ENCODE results near the gene PGAM5.

Gene PGAM5

GRCh38 chr12:132734206-132734605 is 23.6 kb downstream of the PGAM5 start:
- H3K27ac ChIP-seq = no peak overlapping the region
- TF ChIP-seq CTCF (conservative IDR thresholded peaks at IDR 0.05) = no peak

GRCh38 chr12:132735496-132735895 is 24.9 kb downstream of the PGAM5 start:
- H3K27ac ChIP-seq = no peak overlapping the region
- TF ChIP-seq CTCF (conservative IDR thresholded peaks at IDR 0.05) = no peak

GRCh38 chr12:132736378-132736777 is 25.7 kb downstream of the PGAM5 start:
- no peak for TF ChIP-seq CTCF (conservative IDR thresholded peaks at IDR 0.05)
- H3K27ac ChIP-seq = no peak overlapping the region

DNA sequence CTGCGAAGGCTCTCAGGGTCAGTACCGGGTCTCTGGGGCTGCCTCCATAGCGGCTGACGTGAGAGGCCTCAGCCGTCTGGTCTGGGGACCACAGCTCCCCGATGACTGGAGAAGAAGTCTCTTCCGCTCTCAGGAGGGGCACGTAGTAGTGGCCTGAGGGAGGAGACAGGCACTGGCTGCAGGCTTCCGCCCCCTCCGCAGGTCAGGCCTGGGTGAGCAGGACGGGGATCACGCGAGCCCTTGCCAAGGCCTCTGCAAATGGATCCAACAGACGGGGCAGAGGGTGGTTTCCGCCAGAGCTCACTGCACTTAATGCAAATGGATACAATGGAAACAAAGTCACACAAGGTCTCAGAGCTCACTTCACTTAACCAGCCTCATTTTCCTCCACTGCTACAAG is 26.3 kb downstream of the PGAM5 start:
- no peak for TF ChIP-seq CTCF (conservative IDR thresholded peaks at IDR 0.05)
- H3K27ac ChIP-seq = no peak overlapping the region

GRCh38 chr12:132739600-132740312 is 29.1 kb downstream of the PGAM5 start:
- no peak overlapping the region for H3K27ac ChIP-seq
- TF ChIP-seq CTCF (conservative IDR thresholded peaks at IDR 0.05) = no peak

DNA sequence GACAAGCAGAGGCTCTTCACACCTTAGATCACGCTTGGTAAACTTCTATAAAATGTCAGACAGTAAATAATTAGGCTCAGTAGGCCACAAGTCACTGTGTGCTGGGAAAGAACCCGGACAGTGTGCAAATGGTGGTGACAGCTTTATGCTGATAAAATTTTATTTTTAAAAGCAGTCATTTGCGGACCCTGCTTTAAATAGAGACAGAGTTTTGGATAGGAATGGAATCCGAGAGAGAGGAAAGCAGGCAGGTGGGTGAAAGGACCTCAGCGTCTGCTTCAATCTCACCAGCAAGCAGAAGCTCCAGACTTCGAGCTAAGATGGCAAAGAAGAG is 29.6 kb downstream of the PGAM5 start:
- H3K27ac ChIP-seq = no peak overlapping the region
- no peak for TF ChIP-seq CTCF (conservative IDR thresholded peaks at IDR 0.05)

DNA sequence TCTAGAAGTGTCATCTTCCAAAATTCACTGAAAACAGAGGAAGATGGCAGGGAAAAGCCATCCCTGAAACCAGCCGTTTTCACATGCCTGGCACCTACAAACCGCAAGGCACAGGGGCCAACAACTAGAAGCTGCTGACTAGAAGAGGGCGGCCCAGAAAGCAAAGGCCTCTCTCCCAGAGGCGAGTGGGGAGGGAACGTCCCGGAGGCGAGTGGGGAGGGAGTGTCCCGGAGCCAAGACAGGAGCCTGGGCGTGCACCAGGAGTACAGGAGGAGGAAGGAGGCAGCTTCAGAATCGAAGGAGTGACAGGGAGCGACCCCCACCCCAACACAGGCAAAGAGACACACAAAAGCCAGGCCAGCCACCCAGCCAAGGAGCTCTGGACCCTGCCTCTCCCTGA is 30.0 kb downstream of the PGAM5 start:
- H3K27ac ChIP-seq = no peak overlapping the region

More for the DNA sequence above, 30.0 kb downstream of the PGAM5 start:
- TF ChIP-seq CTCF (conservative IDR thresholded peaks at IDR 0.05) = no peak

Measured in VCaP (cell line).